Esophagus muscularis mucosa (tissue), 4 donors: Measurements from ENCODE around the gene STIMATE. TPM values are rescaled to one million over a fixed set of nuclear protein-coding genes. Genes with fewer than 3 reads are reported as not detected.
A peak's percentile ranks its signal among the peaks of the same experiment; 100 is the strongest.

Experiments
- DNase-seq: peaks from one replicate; pipeline ENCODE4 v3.0.0-alpha.2; 2017; ENCODE audit errors: extremely low spot score
- H3K27ac ChIP-seq, 4 donors: fragments of 200-600 bp; sonication (generic); replicated peaks in 1 of 4; 1 replicate in 3 of 4; 2 replicates in 1 of 4; pipeline ENCODE4 v1.5.1; 2016 to 2019; ENCODE audit warnings: mild to moderate bottlenecking in 1 of 4
- H3K27me3 ChIP-seq, 4 donors: fragments of 200-600 bp; sonication (generic); one replicate each; pipeline versions ENCODE4 v1.5.1 to v1.6.0; 2016 to 2019
- H3K36me3 ChIP-seq, 4 donors: fragments of 200-600 bp; sonication (generic); one replicate each; pipeline ENCODE4 v1.5.1; 2016 to 2019
- H3K4me1 ChIP-seq, 4 donors: fragments of 200-600 bp; sonication (generic); one replicate each; pipeline ENCODE4 v1.5.1; 2016 to 2019
- H3K4me3 ChIP-seq, 4 donors: fragments of 200-600 bp; sonication (generic); 1 replicate in 2 of 4; 2 replicates in 2 of 4; pipeline ENCODE4 v1.5.1; 2016 to 2019; ENCODE audit warnings: mild to moderate bottlenecking in 4 of 4, moderate library complexity in 1 of 4
- H3K9me3 ChIP-seq, 4 donors: fragments of 200-600 bp; sonication (generic); 1 replicate in 3 of 4; 2 replicates in 1 of 4; pipeline ENCODE4 v1.5.1; 2016 to 2019
- EP300 ChIP-seq: sonication (generic); formaldehyde crosslinking; IDR thresholded peaks from one replicate; pipeline ENCODE4 v1.6.1; 2017; ENCODE audit warnings: antibody characterized with exemption
- POLR2A ChIP-seq: fragments of 450-650 bp; IDR thresholded peaks from one replicate; pipeline ENCODE4 v1.6.1; 2017; ENCODE audit warnings: antibody characterized with exemption, moderate library complexity, mild to moderate bottlenecking, low read depth
- POLR2AphosphoS5 ChIP-seq, 2 donors: sonication (generic); formaldehyde crosslinking; IDR thresholded peaks; one replicate each; pipeline ENCODE4 v1.6.1; 2017; ENCODE audit warnings: antibody characterized with exemption in 2 of 2
- WGBS: methylation state at CpG from one replicate; pipeline ENCODE4 v1.1.5; 2018; 5-methylcytosine and 5-hydroxymethylcytosine counted together
- intact Hi-C: fragments of 100-400 bp; cut with DNase I; formaldehyde crosslinking; loops from one replicate; pipeline ENCODE4 v1.15.1; 2023
- total RNA-seq, 4 donors: library from RNA; depleted of rRNA; stranded (reverse); fragments of >200 nt; gene quantifications; one replicate each; pipeline versions ENCODE4 v1.1.0 to v1.2.1, GENCODE V29; 2016
- TF ChIP-seq, protein P1 (sequence below), 3 experiments: fragments of 200-600 bp in 2 of 3; fragments of 450-650 bp in 1 of 3; sonication (generic) in 2 of 3; IDR thresholded peaks; one replicate each; pipeline ENCODE4 v1.5.1; 2017 to 2019; ENCODE audit warnings: antibody characterized with exemption in 3 of 3, mild to moderate bottlenecking in 2 of 3, moderate library complexity in 1 of 3

The STIMATE gene
- total RNA-seq, 4 donors from 2014 or later: 10.4 to 23.6 (median 14.7) TPM

DNA sequence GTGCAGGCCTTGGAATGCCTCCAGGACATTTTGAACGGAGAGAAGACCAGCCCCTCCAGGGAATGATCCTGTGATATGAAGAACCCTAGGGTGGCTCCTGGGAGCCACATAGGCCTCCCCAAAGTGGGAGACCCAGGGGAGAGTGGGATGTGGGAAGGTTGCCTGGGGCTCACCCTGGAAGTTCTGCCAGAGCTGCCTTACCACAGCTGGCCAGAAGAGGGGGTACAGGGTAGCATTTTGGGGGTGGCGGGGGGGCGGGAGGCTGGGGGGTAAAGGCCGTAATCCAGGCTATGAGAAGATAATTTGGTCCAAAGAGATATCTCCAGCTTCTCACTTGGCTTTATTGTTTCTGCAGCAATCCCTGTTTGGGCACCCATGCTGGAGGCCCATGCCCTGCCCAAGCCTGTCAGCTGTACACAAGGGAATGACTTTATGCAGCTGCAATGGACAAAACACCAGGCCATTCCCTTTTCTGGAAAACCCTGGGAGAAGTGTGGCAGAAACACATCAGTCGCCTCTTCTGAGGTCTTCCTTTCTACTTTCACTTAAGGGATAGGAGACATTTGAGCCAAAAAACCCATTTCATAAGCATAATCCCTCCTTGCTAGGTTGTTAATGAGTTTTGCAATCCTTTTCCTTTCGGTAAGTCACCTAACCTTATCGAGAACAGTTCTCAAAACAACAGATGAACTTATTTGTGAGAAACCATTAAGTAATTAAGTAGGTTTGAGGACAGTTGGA lies 51.5 kb downstream of the STIMATE start:
- 60% methylated on average over 7 of the region's 7 CpGs for WGBS
- intact Hi-C loops: loop anchor here (5.0 kb wide), 3 partner anchors 46 to 226 kb away; partner anchors contain the start of gene NEK4
- H3K4me1 ChIP-seq: peaks cover 50 to 83% (median 74%) of the 10 kb centered on the region in 4 donors

GRCh38 chr3:52845157-52845556 lies 52.2 kb downstream of the STIMATE start:
- H3K36me3 ChIP-seq: peaks cover 0 to 64% (median 40%) of the 10 kb centered on the region in 4 donors
- no peaks in the 10 kb centered on the region for H3K9me3 ChIP-seq
- H3K4me3 ChIP-seq: no peak overlapping the region
- TF ChIP-seq POLR2AphosphoS5 (IDR thresholded peaks at IDR 0.05): peak; percentile 65 to 81
- TF ChIP-seq EP300: no peak
- TF ChIP-seq, protein P1, sequence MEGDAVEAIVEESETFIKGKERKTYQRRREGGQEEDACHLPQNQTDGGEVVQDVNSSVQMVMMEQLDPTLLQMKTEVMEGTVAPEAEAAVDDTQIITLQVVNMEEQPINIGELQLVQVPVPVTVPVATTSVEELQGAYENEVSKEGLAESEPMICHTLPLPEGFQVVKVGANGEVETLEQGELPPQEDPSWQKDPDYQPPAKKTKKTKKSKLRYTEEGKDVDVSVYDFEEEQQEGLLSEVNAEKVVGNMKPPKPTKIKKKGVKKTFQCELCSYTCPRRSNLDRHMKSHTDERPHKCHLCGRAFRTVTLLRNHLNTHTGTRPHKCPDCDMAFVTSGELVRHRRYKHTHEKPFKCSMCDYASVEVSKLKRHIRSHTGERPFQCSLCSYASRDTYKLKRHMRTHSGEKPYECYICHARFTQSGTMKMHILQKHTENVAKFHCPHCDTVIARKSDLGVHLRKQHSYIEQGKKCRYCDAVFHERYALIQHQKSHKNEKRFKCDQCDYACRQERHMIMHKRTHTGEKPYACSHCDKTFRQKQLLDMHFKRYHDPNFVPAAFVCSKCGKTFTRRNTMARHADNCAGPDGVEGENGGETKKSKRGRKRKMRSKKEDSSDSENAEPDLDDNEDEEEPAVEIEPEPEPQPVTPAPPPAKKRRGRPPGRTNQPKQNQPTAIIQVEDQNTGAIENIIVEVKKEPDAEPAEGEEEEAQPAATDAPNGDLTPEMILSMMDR (IDR thresholded peaks at IDR 0.05): no peak
- TF ChIP-seq POLR2A: no peak
- no peaks in the 10 kb centered on the region for H3K27me3 ChIP-seq
- H3K27ac ChIP-seq: peak overlapping the region; percentile 78 to 83 (median 80)
- DNase-seq: no peak
- 16% methylated on average over 6 of the region's 6 CpGs for WGBS
- intact Hi-C loops: loop anchor here (5.0 kb wide), 3 partner anchors 47 to 227 kb away; partner anchors contain the start of gene NEK4
- peaks cover 51 to 83% (median 74%) of the 10 kb centered on the region in 4 donors for H3K4me1 ChIP-seq

More for the DNA sequence above, 51.5 kb downstream of the STIMATE start:
- Histone ChIP-seq H3K9me3 (no peaks in the 10 kb centered on the region), H3K4me3 (no peak overlapping the region), H3K36me3 (peaks cover 0 to 64% (median 38%) of the 10 kb centered on the region in 4 donors), H3K27me3 (no peaks in the 10 kb centered on the region), H3K27ac (peak overlapping the region; percentile 78 to 83 (median 80))
- no peak for TF ChIP-seq POLR2A
- TF ChIP-seq, protein P1 (IDR thresholded peaks at IDR 0.05): peak; percentile 25 to 64 (median 36)
- no peak for DNase-seq

DNA sequence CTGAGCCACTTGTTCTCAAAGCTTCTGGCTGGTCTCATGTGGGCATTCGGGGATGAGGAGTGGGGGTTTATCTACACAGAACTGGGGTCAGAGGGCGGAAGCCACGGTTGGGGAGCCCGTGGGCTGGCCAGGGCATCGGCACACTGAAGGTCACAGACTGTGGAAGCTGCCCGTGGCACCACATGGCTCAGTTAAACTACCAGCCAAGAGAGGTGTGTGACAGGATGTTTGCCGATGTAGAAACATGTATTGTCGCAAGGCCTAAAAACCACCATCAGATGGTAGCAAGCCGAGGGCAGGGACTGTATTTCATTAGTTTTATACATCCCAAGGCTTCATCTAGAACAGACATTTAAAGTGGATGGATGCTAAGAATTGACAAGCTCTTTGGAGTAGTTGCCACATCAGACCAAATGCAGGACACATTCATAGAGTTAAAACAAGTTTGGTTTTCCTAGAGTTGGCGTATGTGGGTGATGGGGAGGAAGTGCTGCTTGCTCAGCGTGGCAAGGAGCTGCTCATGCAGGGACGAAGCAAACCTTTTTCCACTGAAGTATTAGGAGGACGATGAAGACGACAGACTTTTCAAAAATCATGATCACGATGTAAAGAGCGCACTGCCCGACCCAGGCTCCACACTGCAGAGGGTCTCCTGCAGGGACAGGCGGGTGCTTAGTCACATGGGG lies 52.9 kb downstream of the STIMATE start:
- no peaks in the 10 kb centered on the region for H3K9me3 ChIP-seq
- H3K4me3 ChIP-seq: no peak overlapping the region
- peaks cover 51 to 80% (median 72%) of the 10 kb centered on the region in 4 donors for H3K4me1 ChIP-seq
- WGBS: 66% methylated on average over 18 of the region's 18 CpGs
- no peak for TF ChIP-seq EP300
- TF ChIP-seq, protein P1 (IDR thresholded peaks at IDR 0.05): no peak
- no peak for TF ChIP-seq POLR2A
- TF ChIP-seq POLR2AphosphoS5 (IDR thresholded peaks at IDR 0.05): no peak
- intact Hi-C loops: no loop called here
- H3K27ac ChIP-seq: peak overlapping the region; percentile 78 to 83 (median 80)
- H3K36me3 ChIP-seq: peaks cover 0 to 64% (median 39%) of the 10 kb centered on the region in 4 donors
- no peaks in the 10 kb centered on the region for H3K27me3 ChIP-seq
- DNase-seq: no peak

GRCh38 chr3:52843881-52844280 lies 53.5 kb downstream of the STIMATE start:
- no peak for DNase-seq
- H3K36me3 ChIP-seq: peaks cover 0 to 64% (median 37%) of the 10 kb centered on the region in 4 donors
- peaks cover 51 to 74% (median 67%) of the 10 kb centered on the region in 4 donors for H3K4me1 ChIP-seq
- peak overlapping the region; percentile 78 to 83 (median 80) for H3K27ac ChIP-seq
- H3K9me3 ChIP-seq: no peaks in the 10 kb centered on the region
- WGBS: 90% methylated on average over 2 of the region's 2 CpGs
- H3K4me3 ChIP-seq: no peak overlapping the region
- intact Hi-C loops: no loop called here
- H3K27me3 ChIP-seq: no peaks in the 10 kb centered on the region
- TF ChIP-seq POLR2A: no peak
- no peak for TF ChIP-seq EP300
- TF ChIP-seq, protein P1 (IDR thresholded peaks at IDR 0.05): no peak
- no peak for TF ChIP-seq POLR2AphosphoS5 (IDR thresholded peaks at IDR 0.05)
